ENCODE results near the gene GBF1. TPM values are rescaled to one million over a fixed set of nuclear protein-coding genes. Genes with fewer than 3 reads are reported as not detected.
"Not testable (repeated sequence)": the region's sequence is repeated elsewhere in the genome, so short reads cannot be mapped to it uniquely, and the experiment has no call there.

The GBF1 gene
- total RNA-seq, result 17.5 and 40.3 TPM in 2 replicates

- peak; percentile 100 for DNase-seq
Measured at GRCh38 chr10:102245082-102245931, at the start of gene GBF1. GBF1 (plus strand) TSS chr10:102245532; CDS start chr10:102258939, 13,407 bp downstream.

DNA sequence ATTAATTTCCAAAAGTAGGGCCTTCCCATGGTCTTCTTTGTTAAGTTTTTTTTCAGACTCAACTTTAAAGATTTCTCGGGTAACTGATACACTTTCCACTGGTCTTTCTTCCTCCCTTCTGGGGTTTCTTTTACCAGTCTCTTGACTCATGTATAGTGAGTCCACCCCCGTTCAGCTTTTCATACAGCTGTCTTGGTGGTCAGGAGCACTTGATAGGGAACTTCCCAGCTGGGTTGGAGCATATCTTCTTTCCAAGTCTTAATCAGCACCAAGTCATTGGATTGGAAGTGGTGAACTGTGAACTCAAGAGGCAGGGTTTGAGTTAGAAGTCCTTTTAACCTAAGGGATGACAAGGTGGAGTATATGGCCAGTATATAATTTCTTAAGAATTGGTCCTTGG is 48.4 kb upstream of the GBF1 start:
- DNase-seq, result no peak

DNA sequence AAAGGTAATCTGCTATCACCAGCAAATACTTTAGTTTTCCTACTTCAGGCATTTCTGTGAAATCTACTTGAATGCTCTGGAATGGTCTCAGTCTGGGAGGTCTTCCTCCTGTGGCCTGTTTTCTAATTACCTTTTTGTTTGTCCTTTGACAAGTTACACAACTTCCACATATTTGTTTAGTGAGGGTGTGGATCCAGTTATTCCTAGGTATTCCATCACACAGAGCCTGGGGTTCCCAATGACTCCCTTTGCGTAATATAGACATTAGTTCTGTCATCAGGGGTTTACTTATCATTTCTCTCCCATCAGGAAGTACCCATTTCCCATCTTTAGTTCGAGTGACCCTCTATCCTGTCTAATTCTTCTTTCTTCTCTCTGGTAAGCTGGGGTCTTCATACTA is 47.3 kb upstream of the GBF1 start:
- no peak for DNase-seq

DNA sequence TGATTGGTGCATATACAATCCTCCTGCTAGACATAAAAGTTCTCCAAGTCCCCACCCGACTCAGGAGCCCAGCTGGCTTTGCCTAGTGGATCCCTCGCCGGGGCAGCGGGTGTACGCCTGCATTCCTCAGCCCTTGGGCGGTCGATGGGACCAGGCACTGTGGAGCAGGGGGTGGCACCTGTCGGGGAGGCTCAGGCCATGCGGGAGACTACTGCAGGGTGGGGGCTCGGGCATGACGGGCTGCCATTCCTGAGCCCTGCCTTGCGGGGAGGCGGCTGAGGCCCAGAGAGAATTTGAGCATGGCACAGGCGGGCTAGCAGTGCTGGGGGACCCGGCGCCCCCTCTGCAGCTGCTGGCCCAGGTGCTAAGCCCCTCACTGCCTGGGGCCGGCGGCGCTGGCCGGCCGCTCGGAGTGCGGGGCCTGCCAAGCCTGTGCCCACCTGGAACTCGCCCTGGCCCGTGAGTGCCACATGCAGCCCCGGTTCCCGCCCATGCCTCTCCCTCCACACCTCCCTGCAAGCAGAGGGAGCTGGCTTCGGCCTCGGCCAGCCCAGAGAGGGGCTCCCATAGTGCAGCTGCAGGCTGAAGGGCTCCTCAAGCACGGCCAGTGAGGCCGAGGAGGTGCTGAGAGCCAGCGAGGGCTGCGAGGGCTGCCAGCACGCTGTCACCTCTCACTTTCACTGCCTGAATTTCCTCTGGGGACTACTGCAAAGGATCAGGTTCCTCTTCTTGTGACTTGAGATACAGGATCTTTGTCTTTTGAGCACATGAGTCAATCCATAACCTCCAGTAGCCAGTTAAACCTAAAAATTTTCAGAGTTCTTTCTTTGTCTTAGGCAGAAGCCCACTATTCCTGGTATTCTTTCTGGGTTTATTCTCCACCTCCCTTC is 44.3 kb upstream of the GBF1 start:
- DNase-seq, result no peak

- DNase-seq, result no peak
Measured at GRCh38 chr10:102202386-102202785, 42.9 kb upstream of the GBF1 start.

GRCh38 chr10:102208311-102209035 is 36.9 kb upstream of the GBF1 start:
- DNase-seq, result peak; percentile 39

DNA sequence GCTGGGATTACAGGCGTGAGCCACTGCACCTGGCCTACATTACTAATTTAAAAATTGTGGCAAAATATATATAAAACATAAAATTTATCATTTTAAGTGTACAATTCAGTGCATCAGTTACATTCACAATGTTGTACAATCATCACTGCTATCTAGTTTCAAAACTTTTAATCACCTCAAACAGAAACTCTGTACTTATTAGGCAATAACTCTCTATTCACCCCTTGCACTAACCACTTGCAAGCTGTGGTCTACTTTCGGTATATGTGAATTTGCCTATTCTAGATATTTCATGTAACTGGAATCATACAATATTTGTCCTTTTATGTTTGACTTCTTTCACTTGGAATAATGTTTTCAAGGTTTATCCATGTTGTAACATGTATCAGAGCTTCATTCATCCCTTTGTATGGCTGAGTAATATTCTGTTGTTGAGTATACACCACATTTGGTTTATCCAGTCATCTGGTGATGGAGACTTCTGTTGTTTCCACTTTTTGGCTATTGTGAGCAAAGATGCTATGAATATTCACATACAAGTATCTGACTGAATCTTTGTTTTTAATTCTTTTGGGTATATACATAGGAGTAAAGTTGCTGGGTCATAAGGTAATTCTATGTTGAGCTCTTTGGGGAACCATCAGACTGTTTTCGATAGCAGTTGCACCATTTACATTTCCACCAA is 33.6 kb upstream of the GBF1 start:
- DNase-seq, result no peak

GRCh38 chr10:102213599-102213998 is 31.7 kb upstream of the GBF1 start:
- not testable (repeated sequence) for DNase-seq

GRCh38 chr10:102219370-102219769 is 26.0 kb upstream of the GBF1 start:
- no peak for DNase-seq

GRCh38 chr10:102220612-102221011 is 24.7 kb upstream of the GBF1 start:
- no peak for DNase-seq

- DNase-seq, result no peak
Measured at GRCh38 chr10:102222797-102223196, 22.5 kb upstream of the GBF1 start.

- peak; percentile 97 for DNase-seq
Measured at GRCh38 chr10:102225646-102226541, 19.4 kb upstream of the GBF1 start, which contains the start of gene ELOVL3. ELOVL3 (plus strand) TSS chr10:102226299; CDS start chr10:102226549, 250 bp downstream.

GRCh38 chr10:102226542-102226870 is 18.8 kb upstream of the GBF1 start:
- DNase-seq, result no peak

- no peak for DNase-seq
Measured at GRCh38 chr10:102227050-102227449, 18.3 kb upstream of the GBF1 start.

- peak; percentile 91 for DNase-seq
Measured at GRCh38 chr10:102229810-102230263, 15.5 kb upstream of the GBF1 start.

- peak; percentile 52 for DNase-seq
Measured at GRCh38 chr10:102230264-102230860, 15.0 kb upstream of the GBF1 start.

GRCh38 chr10:102230861-102231356 is 14.4 kb upstream of the GBF1 start:
- DNase-seq, result peak; percentile 51

- peak; percentile 67 for DNase-seq
Measured at GRCh38 chr10:102231357-102232318, 13.7 kb upstream of the GBF1 start.

DNA sequence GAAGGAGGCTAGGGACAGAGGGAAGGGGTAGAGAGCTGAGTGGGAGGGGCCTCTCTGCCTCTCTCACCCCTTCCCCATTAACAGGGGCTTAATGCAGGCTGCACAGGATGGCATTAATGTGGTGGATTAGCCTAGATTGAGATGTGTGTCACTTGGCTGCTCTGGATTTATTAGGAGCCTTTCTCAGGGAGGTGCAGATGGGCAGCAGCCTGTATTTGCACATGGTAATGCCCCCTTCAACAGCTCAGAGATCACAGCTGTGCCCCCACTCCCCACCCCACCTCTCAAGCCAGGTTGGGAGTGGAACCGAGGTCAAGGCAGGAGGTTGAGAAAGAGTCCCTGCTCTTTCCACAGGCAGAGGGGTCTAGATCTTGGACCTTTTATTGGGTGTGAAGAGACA is 11.3 kb upstream of the GBF1 start:
- DNase-seq, result no peak

Data from dermis blood vessel endothelial cell (primary cell).